ENCODE measurements around the gene NETO2.

DNA sequence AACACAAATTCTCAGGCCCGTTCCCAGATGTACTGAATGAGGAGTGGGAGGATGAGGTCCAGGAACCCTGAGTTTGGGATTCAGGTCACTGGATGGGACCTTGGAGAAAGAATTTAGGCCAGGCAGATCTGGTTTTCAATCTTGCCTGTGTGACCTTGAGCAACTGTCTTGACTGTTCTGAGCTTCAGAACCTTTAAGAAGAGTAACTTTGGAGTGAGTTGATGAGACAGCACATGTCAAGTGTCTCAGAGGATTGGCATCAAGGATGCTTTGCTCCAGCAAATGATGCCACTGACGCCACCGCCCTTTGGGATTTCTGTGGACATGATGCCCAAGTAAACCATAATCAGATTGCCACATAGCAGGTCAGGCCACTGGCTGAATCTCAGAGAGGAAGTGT lies 114.0 kb downstream of the NETO2 start:
- TF ChIP-seq, protein P1, sequence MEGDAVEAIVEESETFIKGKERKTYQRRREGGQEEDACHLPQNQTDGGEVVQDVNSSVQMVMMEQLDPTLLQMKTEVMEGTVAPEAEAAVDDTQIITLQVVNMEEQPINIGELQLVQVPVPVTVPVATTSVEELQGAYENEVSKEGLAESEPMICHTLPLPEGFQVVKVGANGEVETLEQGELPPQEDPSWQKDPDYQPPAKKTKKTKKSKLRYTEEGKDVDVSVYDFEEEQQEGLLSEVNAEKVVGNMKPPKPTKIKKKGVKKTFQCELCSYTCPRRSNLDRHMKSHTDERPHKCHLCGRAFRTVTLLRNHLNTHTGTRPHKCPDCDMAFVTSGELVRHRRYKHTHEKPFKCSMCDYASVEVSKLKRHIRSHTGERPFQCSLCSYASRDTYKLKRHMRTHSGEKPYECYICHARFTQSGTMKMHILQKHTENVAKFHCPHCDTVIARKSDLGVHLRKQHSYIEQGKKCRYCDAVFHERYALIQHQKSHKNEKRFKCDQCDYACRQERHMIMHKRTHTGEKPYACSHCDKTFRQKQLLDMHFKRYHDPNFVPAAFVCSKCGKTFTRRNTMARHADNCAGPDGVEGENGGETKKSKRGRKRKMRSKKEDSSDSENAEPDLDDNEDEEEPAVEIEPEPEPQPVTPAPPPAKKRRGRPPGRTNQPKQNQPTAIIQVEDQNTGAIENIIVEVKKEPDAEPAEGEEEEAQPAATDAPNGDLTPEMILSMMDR (IDR thresholded peaks at IDR 0.05): no peak
- no peak for TF ChIP-seq POLR2A (IDR thresholded peaks at IDR 0.05; ENCODE audit: low read depth)
- no peak for TF ChIP-seq POLR2AphosphoS5 (IDR thresholded peaks at IDR 0.05)

Measured in esophagus muscularis mucosa (tissue), 3 donors.